DOHH2 (cell line): ENCODE results near the gene CHEK1.

Experiments used
- H3F3A ChIP-seq: fragments of 200-600 bp; sonication (generic), shearing (Covaris generic); 2 replicates; pipeline ENCODE4 v1.6.0; 2016; ENCODE audit warnings: antibody characterized with exemption, mild to moderate bottlenecking; ENCODE audit not compliant: control insufficient read depth, insufficient read depth
- H3K27ac ChIP-seq: fragments of 200-600 bp; sonication (generic); 2 replicates; pipeline ENCODE4 v1.5.1; 2014; ENCODE audit warnings: low read depth, mild to moderate bottlenecking, low read length, moderate library complexity
- H3K27me3 ChIP-seq: fragments of 200-600 bp; sonication (generic); 2 replicates; pipeline ENCODE4 v1.6.1; 2014; ENCODE audit warnings: mild to moderate bottlenecking, low read length, mixed read lengths; ENCODE audit not compliant: control insufficient read depth
- H3K36me3 ChIP-seq: fragments of 200-600 bp; sonication (generic); 2 replicates; pipeline ENCODE4 v1.6.1; 2014; ENCODE audit warnings: mild to moderate bottlenecking, low read length, moderate library complexity, mixed read lengths; ENCODE audit not compliant: control insufficient read depth
- H3K4me1 ChIP-seq: fragments of 200-600 bp; sonication (generic); 2 replicates; pipeline ENCODE4 v1.6.1; 2014; ENCODE audit warnings: mild to moderate bottlenecking, low read length, mixed read lengths; ENCODE audit not compliant: control insufficient read depth
- H3K4me2 ChIP-seq: fragments of 200-600 bp; sonication (generic); 2 replicates; pipeline ENCODE4 v1.6.0; 2014; ENCODE audit warnings: mild to moderate bottlenecking, low read length, moderate library complexity
- H3K4me3 ChIP-seq: fragments of 200-600 bp; sonication (generic); 2 replicates; pipeline ENCODE4 v1.5.1; 2014; ENCODE audit warnings: mild to moderate bottlenecking, low read length, mixed read lengths
- H3K79me2 ChIP-seq: fragments of 200-600 bp; sonication (generic); 2 replicates; pipeline ENCODE4 v1.6.1; 2014; ENCODE audit warnings: mild to moderate bottlenecking, low read length, mixed read lengths; ENCODE audit not compliant: control insufficient read depth
- H3K9me2 ChIP-seq: fragments of 200-600 bp; sonication (generic); replicated peaks from 2 replicates; pipeline ENCODE4 v1.6.1; 2014; ENCODE audit warnings: mild to moderate bottlenecking, low read length, mixed read lengths; ENCODE audit not compliant: control insufficient read depth
- H3K9me3 ChIP-seq: fragments of 200-600 bp; sonication (generic); 2 replicates; pipeline ENCODE4 v1.6.1; 2014; ENCODE audit warnings: antibody characterized with exemption, low read length, mixed read lengths; ENCODE audit not compliant: control insufficient read depth, insufficient read depth
- H4K20me1 ChIP-seq: fragments of 200-600 bp; sonication (generic); 2 replicates; pipeline ENCODE4 v1.6.0; 2014; ENCODE audit warnings: low read depth, mild to moderate bottlenecking, antibody characterized with exemption, low read length, moderate library complexity; ENCODE audit not compliant: control insufficient read depth, insufficient read depth
- EZH2phosphoT487 ChIP-seq: fragments of 200-600 bp; sonication (generic); IDR thresholded peaks from 2 replicates; pipeline ENCODE4 v1.6.1; 2017; ENCODE audit warnings: borderline replicate concordance, mild to moderate bottlenecking, antibody characterized with exemption, low read length, moderate library complexity, mixed read lengths
- TF ChIP-seq, protein P1 (sequence below): fragments of 200-600 bp; sonication (generic); IDR thresholded peaks from one replicate; pipeline ENCODE4 v1.5.1; 2014; ENCODE audit warnings: antibody characterized with exemption, mild to moderate bottlenecking, low read depth, low read length; ENCODE audit not compliant: poor library complexity, severe bottlenecking

CHEK1 gene

GRCh38 chr11:125600663-125601062, 24.3 kb upstream of the CHEK1 start:
- H3F3A ChIP-seq, result no peaks in the 10 kb centered on the region; the same call in 1 of the 2 replicates
- peaks cover 90% of the 10 kb centered on the region for H3K36me3 ChIP-seq
- H3K79me2 ChIP-seq, result peaks cover 34% of the 10 kb centered on the region
- no peak overlapping the region for H3K4me3 ChIP-seq
- peaks cover 1% of the 10 kb centered on the region for H3K4me1 ChIP-seq
- no peaks in the 10 kb centered on the region for H4K20me1 ChIP-seq
- no peak overlapping the region for H3K4me2 ChIP-seq
- H3K27ac ChIP-seq, result no peak overlapping the region
- H3K9me2 ChIP-seq, result no peaks in the 10 kb centered on the region
- TF ChIP-seq, protein P1, sequence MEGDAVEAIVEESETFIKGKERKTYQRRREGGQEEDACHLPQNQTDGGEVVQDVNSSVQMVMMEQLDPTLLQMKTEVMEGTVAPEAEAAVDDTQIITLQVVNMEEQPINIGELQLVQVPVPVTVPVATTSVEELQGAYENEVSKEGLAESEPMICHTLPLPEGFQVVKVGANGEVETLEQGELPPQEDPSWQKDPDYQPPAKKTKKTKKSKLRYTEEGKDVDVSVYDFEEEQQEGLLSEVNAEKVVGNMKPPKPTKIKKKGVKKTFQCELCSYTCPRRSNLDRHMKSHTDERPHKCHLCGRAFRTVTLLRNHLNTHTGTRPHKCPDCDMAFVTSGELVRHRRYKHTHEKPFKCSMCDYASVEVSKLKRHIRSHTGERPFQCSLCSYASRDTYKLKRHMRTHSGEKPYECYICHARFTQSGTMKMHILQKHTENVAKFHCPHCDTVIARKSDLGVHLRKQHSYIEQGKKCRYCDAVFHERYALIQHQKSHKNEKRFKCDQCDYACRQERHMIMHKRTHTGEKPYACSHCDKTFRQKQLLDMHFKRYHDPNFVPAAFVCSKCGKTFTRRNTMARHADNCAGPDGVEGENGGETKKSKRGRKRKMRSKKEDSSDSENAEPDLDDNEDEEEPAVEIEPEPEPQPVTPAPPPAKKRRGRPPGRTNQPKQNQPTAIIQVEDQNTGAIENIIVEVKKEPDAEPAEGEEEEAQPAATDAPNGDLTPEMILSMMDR, result no peak
- TF ChIP-seq EZH2phosphoT487, result no peak
- H3K27me3 ChIP-seq, result no peaks in the 10 kb centered on the region
- no peaks in the 10 kb centered on the region for H3K9me3 ChIP-seq

DNA sequence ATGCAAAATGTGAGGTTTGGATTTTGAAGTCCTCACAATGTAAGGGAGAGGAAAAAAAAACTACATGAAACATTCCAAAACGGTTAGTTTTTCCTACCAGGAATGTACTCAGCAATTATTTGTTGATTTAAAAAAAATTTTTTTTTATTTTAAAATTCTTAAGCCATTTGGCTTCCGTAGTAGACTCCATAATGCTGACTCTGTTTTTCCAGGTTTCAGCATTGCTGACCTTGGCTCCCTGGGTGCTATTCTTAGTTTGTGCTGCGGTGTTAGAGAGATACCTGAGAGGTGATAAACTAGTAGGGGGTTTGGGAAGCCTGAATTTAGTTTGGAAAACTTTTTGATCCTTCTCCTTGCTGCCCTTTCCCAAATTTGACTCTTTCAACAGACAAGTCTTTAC, 21.8 kb upstream of the CHEK1 start:
- Histone ChIP-seq H3K9me3 (no peaks in the 10 kb centered on the region), H3K36me3 (peaks cover 88% of the 10 kb centered on the region), H4K20me1 (no peaks in the 10 kb centered on the region), H3K79me2 (peaks cover 10% of the 10 kb centered on the region), H3K9me2 (no peaks in the 10 kb centered on the region), H3K4me3 (no peak overlapping the region), H3K27ac (no peak overlapping the region), H3K4me2 (no peak overlapping the region), H3K27me3 (no peaks in the 10 kb centered on the region), H3K4me1 (no peaks in the 10 kb centered on the region), H3F3A (no peaks in the 10 kb centered on the region; the same call in 1 of the 2 replicates)
- TF ChIP-seq, protein P1, result no peak
- no peak for TF ChIP-seq EZH2phosphoT487

DNA sequence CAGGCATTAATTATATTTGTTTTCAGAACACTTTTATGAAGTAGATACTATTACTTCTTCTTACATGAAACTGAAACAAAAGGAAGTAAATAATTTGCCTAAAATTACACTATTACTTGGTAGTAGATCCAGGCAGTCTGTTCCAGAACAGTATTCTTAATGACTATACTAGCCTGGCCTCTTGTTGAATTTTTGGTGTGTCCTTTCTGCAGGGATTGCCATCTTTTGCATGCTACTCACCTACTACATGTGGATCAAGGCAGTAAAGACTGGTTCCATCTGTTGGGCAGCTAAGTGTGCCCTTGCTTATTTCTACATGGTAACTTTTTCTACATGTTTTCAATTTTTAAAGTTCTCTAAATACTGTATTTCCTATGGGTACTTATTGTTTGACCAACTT, 19.5 kb upstream of the CHEK1 start:
- H3K9me3 ChIP-seq, result no peaks in the 10 kb centered on the region
- peaks cover 92% of the 10 kb centered on the region for H3K36me3 ChIP-seq
- no peak overlapping the region for H3K4me2 ChIP-seq
- H3K27me3 ChIP-seq, result no peaks in the 10 kb centered on the region
- H3F3A ChIP-seq, result no peaks in the 10 kb centered on the region; the same call in 1 of the 2 replicates
- H4K20me1 ChIP-seq, result no peaks in the 10 kb centered on the region
- H3K79me2 ChIP-seq, result no peaks in the 10 kb centered on the region
- no peaks in the 10 kb centered on the region for H3K9me2 ChIP-seq
- no peaks in the 10 kb centered on the region for H3K4me1 ChIP-seq
- TF ChIP-seq, protein P1, result no peak
- no peak for TF ChIP-seq EZH2phosphoT487
- no peak overlapping the region for H3K4me3 ChIP-seq
- H3K27ac ChIP-seq, result no peak overlapping the region
